ENCODE data around the gene CDC14A.

DNA sequence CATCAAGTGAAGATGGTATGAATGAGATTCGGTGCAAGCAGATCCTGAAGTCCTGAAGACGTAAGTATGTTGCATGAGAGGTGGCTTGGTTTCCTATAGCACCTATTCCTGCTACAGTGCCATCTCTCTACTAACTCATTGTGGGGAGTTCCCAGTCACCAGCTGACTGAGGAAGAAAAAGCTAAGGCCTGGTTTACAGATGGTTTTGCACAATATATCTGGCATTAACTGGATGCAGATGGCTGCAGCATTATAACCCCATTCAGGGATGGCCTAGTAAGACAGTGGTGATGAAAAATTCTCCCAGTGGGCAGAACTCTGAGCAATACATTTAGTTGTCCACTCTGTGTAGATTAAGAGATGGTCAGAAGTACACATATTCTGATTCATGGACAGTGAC, 49.6 kb upstream of the CDC14A start:
- no peak for TF ChIP-seq CTCF (conservative IDR thresholded peaks at IDR 0.05 in 1 of 2, IDR thresholded peaks at IDR 0.05 in 1 of 2; ENCODE audit: low read depth in 1 of 2, low read length in 2 of 2)
- no peak for TF ChIP-seq EZH2 (IDR thresholded peaks at IDR 0.05; ENCODE audit: low read length, missing control alignments)

Data from fibroblast of lung (primary cell).